Measurements from ENCODE around the gene VDR.

GRCh38 chr12:47892819-47893218, 12.0 kb downstream of the VDR start:
- TF ChIP-seq, protein P1, sequence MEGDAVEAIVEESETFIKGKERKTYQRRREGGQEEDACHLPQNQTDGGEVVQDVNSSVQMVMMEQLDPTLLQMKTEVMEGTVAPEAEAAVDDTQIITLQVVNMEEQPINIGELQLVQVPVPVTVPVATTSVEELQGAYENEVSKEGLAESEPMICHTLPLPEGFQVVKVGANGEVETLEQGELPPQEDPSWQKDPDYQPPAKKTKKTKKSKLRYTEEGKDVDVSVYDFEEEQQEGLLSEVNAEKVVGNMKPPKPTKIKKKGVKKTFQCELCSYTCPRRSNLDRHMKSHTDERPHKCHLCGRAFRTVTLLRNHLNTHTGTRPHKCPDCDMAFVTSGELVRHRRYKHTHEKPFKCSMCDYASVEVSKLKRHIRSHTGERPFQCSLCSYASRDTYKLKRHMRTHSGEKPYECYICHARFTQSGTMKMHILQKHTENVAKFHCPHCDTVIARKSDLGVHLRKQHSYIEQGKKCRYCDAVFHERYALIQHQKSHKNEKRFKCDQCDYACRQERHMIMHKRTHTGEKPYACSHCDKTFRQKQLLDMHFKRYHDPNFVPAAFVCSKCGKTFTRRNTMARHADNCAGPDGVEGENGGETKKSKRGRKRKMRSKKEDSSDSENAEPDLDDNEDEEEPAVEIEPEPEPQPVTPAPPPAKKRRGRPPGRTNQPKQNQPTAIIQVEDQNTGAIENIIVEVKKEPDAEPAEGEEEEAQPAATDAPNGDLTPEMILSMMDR (IDR thresholded peaks at IDR 0.05), result no peak
- no peak for TF ChIP-seq POLR2A (IDR thresholded peaks at IDR 0.05)

Data from esophagus squamous epithelium (tissue), 4 donors.